GM12878 (cell line): ENCODE measurements around the gene CACNA2D1.

Experiments used
- ASH2L ChIP-seq: fragments of 300-600, 200-600 bp; sonication (generic); IDR thresholded peaks from 2 replicates; pipeline ENCODE4 v1.6.1; 2017; ENCODE audit warnings: low read depth, mild to moderate bottlenecking, borderline replicate concordance
- CTCF ChIP-seq, 3 experiments: IDR thresholded peaks in 2 of 3; conservative IDR thresholded peaks in 1 of 3; 2 replicates each; pipeline ENCODE4 v1.5.1; 2011; ENCODE audit warnings: low read depth in 3 of 3, low read length in 3 of 3, mild to moderate bottlenecking in 3 of 3, control low read depth in 2 of 3, moderate library complexity in 2 of 3, inconsistent platforms in 1 of 3, mixed read lengths in 1 of 3; ENCODE audit not compliant: control insufficient read depth in 2 of 3, insufficient read depth in 1 of 3; ENCODE audit errors: extremely low read depth in 1 of 3
- EP300 ChIP-seq, 2 experiments: fragments of 150-350 bp in 1 of 2; IDR thresholded peaks; 2 replicates each; pipeline ENCODE4 v1.6.1; 2011 to 2012; ENCODE audit warnings: low read depth in 2 of 2, low read length in 2 of 2, borderline replicate concordance in 1 of 2, improper control_type of control experiment in 1 of 2, inconsistent platforms in 1 of 2; ENCODE audit not compliant: control insufficient read depth in 1 of 2
- IKZF1 ChIP-seq: fragments of 450-650 bp; conservative IDR thresholded peaks from 2 replicates; pipeline ENCODE4 v1.6.1; 2017; ENCODE audit warnings: antibody characterized with exemption, mild to moderate bottlenecking
- MTA3 ChIP-seq: IDR thresholded peaks from 2 replicates; pipeline ENCODE4 v1.6.1; 2012; ENCODE audit warnings: low read length, inconsistent platforms, borderline replicate concordance
- MXI1 ChIP-seq: fragments of 150-350 bp; IDR thresholded peaks from 2 replicates; pipeline ENCODE4 v1.6.1; 2011; ENCODE audit warnings: low read depth, mild to moderate bottlenecking, inconsistent platforms, low read length, improper control_type of control experiment
- POLR2AphosphoS5 ChIP-seq: IDR thresholded peaks from 2 replicates; pipeline ENCODE4 v1.6.1; 2011; ENCODE audit warnings: mild to moderate bottlenecking, low read length, inconsistent platforms
- RAD21 ChIP-seq: IDR thresholded peaks from 2 replicates; pipeline ENCODE4 v1.6.1; 2011; ENCODE audit warnings: mild to moderate bottlenecking, low read depth, low read length, moderate library complexity; ENCODE audit not compliant: insufficient read depth
- RCOR1 ChIP-seq: conservative IDR thresholded peaks from 2 replicates; pipeline ENCODE4 v1.6.1; 2012; ENCODE audit warnings: low read depth, low read length, improper control_type of control experiment
- RELB ChIP-seq: fragments of 450-650 bp; IDR thresholded peaks from 2 replicates; pipeline ENCODE4 v1.6.1; 2017; ENCODE audit warnings: low read depth, mild to moderate bottlenecking, moderate library complexity
- RFX5 ChIP-seq: IDR thresholded peaks from 2 replicates; pipeline ENCODE4 v1.6.1; 2011; ENCODE audit warnings: low read depth, low read length, improper control_type of control experiment
- SREBF2 ChIP-seq: IDR thresholded peaks from 2 replicates; pipeline ENCODE4 v1.6.1; 2012; ENCODE audit warnings: mild to moderate bottlenecking, low read length
- STAT1 ChIP-seq: fragments of 450-650 bp; conservative IDR thresholded peaks from 2 replicates; pipeline ENCODE4 v1.6.1; 2014; ENCODE audit warnings: antibody characterized with exemption, mild to moderate bottlenecking
- ZNF24 ChIP-seq: fragments of 450-650 bp; IDR thresholded peaks from 2 replicates; pipeline ENCODE4 v1.6.1; 2017; ENCODE audit warnings: antibody characterized with exemption, mild to moderate bottlenecking

DNA sequence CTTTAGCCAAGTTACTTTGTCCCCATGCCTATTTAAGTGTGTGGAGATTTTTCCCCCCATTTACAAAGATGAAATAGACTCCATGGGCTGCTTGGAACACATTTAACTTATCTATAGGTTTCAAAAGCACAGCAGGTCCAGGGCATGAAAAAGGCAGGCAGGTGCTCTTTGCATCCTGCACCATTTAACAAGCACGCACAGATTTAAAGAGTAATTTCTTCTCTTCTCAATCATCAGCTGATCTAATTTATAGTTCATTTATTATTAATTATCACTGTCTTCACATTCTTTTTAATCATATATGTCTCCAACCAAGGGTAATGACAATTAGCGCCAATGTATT, 156.8 kb downstream of the CACNA2D1 start:
- TF ChIP-seq MXI1 (no peak), RFX5 (no peak), RELB (no peak), RCOR1 (no peak), ZNF24 (no peak), STAT1 (no peak), POLR2AphosphoS5 (no peak), RAD21 (no peak), IKZF1 (no peak), EP300 (IDR thresholded peaks at IDR 0.05; ENCODE audit: borderline replicate concordance in 1 of 2, control insufficient read depth in 1 of 2, low read depth in 2 of 2, low read length in 2 of 2) (no peak), MTA3 (no peak), SREBF2 (no peak), ASH2L (no peak), CTCF (IDR thresholded peaks at IDR 0.05 in 2 of 3, conservative IDR thresholded peaks at IDR 0.05 in 1 of 3; ENCODE audit: control insufficient read depth in 2 of 3, extremely low read depth in 1 of 3, insufficient read depth in 1 of 3, low read depth in 3 of 3, low read length in 3 of 3) (no peak)
